OCI-M2 (cell line): ENCODE data around the gene RAB3IL1.
"Not testable (repeated sequence)": the region's sequence is repeated elsewhere in the genome, so short reads cannot be mapped to it uniquely, and the experiment has no call there.

Experiments used
- DNase-seq: peaks from one replicate; lab custom pipeline; 2025; ENCODE audit not compliant: unreplicated experiment; lab: John Stamatoyannopoulos, UW

RAB3IL1 gene

GRCh38 chr11:61917334-61918109 lies at the start of gene RAB3IL1:
Gene RAB3IL1 (minus strand): TSS chr11:61917566. CDS start chr11:61917367, 199 bp downstream.
- DNase-seq: no peak

- DNase-seq: no peak
Observed at GRCh38 chr11:61966734-61967115, 49.4 kb upstream of the RAB3IL1 start.

GRCh38 chr11:61964666-61965271 lies 47.4 kb upstream of the RAB3IL1 start:
- not testable (repeated sequence) for DNase-seq

GRCh38 chr11:61964058-61964665 lies 46.8 kb upstream of the RAB3IL1 start:
- no peak for DNase-seq

- no peak for DNase-seq
Observed at GRCh38 chr11:61963282-61964057, 46.1 kb upstream of the RAB3IL1 start.

- no peak for DNase-seq
Observed at GRCh38 chr11:61963016-61963281, 45.6 kb upstream of the RAB3IL1 start.

GRCh38 chr11:61962213-61963015 lies 45.0 kb upstream of the RAB3IL1 start:
- no peak for DNase-seq

GRCh38 chr11:61961570-61962212 lies 44.3 kb upstream of the RAB3IL1 start:
- DNase-seq: no peak

GRCh38 chr11:61960532-61960931 lies 43.2 kb upstream of the RAB3IL1 start:
- no peak for DNase-seq

- no peak for DNase-seq
Observed at GRCh38 chr11:61959678-61960077, 42.3 kb upstream of the RAB3IL1 start.

GRCh38 chr11:61959114-61959513 lies 41.7 kb upstream of the RAB3IL1 start:
- no peak for DNase-seq

GRCh38 chr11:61958590-61958989 lies 41.2 kb upstream of the RAB3IL1 start:
- no peak for DNase-seq

GRCh38 chr11:61957021-61957770 lies 39.8 kb upstream of the RAB3IL1 start:
- no peak for DNase-seq

GRCh38 chr11:61956191-61957020 lies 39.0 kb upstream of the RAB3IL1 start:
- DNase-seq: no peak

- DNase-seq: no peak
Observed at GRCh38 chr11:61955422-61956135, 38.2 kb upstream of the RAB3IL1 start.

GRCh38 chr11:61954851-61955421 lies 37.6 kb upstream of the RAB3IL1 start:
- no peak for DNase-seq

- DNase-seq: no peak
Observed at GRCh38 chr11:61954106-61954850, 36.9 kb upstream of the RAB3IL1 start.
